Ovary (tissue), 3 donors: ENCODE measurements around the gene ABLIM2.

ENCODE experiments used
- POLR2A ChIP-seq: fragments of 450-650 bp; IDR thresholded peaks from one replicate; pipeline ENCODE4 v1.6.1; 2017; ENCODE audit warnings: antibody characterized with exemption, mild to moderate bottlenecking, moderate library complexity
- TF ChIP-seq, protein P1 (sequence below), 3 donors: fragments of 450-650 bp in 2 of 3; fragments of 200-600 bp in 1 of 3; IDR thresholded peaks; one replicate each; pipeline versions ENCODE4 v1.5.1 to v1.8.0; 2016 to 2022; ENCODE audit warnings: antibody characterized with exemption in 3 of 3, mild to moderate bottlenecking in 1 of 3
- donor health status: DM: no; HTN: no; CAD: no.

GRCh38 chr4:7938266-7938608, 220.4 kb downstream of the ABLIM2 start:
- TF ChIP-seq, protein P1, sequence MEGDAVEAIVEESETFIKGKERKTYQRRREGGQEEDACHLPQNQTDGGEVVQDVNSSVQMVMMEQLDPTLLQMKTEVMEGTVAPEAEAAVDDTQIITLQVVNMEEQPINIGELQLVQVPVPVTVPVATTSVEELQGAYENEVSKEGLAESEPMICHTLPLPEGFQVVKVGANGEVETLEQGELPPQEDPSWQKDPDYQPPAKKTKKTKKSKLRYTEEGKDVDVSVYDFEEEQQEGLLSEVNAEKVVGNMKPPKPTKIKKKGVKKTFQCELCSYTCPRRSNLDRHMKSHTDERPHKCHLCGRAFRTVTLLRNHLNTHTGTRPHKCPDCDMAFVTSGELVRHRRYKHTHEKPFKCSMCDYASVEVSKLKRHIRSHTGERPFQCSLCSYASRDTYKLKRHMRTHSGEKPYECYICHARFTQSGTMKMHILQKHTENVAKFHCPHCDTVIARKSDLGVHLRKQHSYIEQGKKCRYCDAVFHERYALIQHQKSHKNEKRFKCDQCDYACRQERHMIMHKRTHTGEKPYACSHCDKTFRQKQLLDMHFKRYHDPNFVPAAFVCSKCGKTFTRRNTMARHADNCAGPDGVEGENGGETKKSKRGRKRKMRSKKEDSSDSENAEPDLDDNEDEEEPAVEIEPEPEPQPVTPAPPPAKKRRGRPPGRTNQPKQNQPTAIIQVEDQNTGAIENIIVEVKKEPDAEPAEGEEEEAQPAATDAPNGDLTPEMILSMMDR (IDR thresholded peaks at IDR 0.05) = no peak
- no peak for TF ChIP-seq POLR2A
